NAMALWA (cell line): ENCODE results near the gene POP5.
"Not testable (repeated sequence)": the region's sequence is repeated elsewhere in the genome, so short reads cannot be mapped to it uniquely, and the experiment has no call there.

Experiments
- DNase-seq: peaks from one replicate; pipeline ENCODE4 v3.0.0-alpha.2; 2015; ENCODE audit warnings: low spot score

The POP5 gene, protein sequence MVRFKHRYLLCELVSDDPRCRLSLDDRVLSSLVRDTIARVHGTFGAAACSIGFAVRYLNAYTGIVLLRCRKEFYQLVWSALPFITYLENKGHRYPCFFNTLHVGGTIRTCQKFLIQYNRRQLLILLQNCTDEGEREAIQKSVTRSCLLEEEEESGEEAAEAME

GRCh38 chr12:120580787-120581723, at the start of gene POP5:
TSS of gene POP5 (minus strand) at chr12:120581402. CDS start at chr12:120581362, 40 bp downstream.
- peak; percentile 99 for DNase-seq

DNA sequence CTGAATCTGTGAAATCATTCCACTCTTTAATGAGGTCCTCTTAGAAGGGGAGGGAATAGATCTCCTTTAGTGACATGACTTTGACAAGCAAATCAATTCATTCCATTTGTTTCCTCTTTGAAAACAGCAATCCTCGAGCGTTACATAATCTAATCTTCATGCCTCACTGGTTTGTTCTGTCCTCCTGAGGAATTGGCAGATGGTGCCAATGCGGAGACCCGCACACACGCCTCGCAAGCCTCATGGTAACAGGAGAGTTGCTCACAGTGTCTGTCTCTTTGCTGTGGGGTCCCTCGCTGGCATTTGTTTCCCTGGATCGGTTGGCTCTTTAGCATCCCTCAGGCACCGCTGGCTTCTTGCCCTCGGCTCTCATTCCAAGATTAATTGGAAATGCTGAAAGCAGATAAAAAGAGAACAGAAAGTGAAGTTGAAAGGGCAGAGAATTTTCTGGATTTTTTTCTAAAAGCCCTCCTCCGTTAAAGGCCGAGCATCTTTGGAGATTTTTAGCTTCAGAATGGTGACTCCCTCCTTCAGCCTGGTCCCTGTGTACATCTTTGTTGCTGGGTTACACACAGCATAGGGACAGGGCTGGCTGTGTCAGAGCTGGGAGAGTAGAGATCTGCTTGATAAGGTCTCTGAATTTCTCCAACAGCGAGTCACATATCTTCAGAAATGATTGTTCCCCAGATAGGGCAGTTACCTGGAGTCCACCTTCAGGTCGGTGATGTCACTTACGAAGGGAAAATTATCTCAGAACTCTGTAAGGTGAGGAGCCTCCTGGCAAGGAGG, 49.1 kb upstream of the POP5 start:
- DNase-seq = no peak

DNA sequence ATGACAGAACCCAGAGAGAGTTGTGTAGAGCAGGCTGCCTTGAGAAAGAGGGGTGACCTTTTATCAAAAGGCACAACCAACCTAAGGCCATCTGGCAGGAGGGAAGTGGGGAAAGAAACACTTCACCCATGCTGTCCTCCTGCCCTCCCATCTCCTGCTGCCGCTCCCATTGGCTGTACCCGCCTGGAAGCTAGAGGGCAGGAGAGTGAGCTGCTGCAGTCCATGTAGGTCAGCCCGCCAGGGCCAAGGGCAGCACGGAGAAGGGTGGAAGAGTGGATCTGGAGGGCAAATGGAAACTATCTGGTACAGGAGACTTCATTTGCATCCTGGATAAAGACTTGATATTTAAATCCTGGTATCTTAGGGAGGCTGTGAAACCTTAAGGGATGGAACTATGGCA, 47.7 kb upstream of the POP5 start:
- no peak for DNase-seq

DNA sequence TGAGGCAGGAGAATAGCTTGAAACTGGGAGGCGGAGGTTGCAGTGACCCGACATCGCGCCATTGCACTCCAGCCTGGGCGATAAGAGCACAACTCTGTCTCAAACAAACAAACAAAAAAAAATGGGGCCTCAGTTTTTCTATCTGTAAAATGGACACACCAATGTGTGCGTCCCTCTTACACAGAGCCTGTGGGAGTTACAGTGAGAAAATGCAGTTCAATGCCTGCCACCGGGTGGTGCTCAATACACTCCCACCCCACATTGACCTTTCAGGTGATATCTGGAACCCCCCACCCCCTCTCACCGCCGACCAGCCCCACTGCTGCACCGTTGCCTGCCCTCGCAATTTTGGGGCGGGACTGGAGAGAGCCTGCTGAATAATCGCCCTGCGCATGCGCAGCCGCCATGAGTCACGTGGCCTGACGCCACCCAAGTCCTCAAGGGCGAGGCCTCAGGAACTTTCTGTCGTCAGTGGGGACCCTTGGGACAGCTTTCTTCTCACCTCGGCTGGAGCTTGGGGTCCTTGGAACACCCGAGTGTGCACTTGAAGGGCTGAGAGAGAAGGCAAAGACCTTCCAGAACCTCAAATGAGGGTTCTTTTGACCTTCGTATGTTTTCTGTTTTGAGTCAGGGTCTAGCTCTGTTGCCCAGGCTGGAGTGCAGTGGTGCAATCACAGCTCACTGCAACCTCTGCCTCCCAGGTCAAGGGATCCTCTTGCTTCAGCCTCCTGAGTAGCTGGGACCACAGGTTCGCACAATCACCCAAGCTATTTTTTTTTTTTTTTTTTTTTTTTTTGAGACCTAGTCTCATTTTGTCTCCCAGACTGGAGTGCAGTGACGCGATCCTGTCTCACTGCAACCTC, 44.6 kb upstream of the POP5 start:
- DNase-seq = peak; percentile 81

GRCh38 chr12:120620624-120621023, 39.4 kb upstream of the POP5 start:
- no peak for DNase-seq

DNA sequence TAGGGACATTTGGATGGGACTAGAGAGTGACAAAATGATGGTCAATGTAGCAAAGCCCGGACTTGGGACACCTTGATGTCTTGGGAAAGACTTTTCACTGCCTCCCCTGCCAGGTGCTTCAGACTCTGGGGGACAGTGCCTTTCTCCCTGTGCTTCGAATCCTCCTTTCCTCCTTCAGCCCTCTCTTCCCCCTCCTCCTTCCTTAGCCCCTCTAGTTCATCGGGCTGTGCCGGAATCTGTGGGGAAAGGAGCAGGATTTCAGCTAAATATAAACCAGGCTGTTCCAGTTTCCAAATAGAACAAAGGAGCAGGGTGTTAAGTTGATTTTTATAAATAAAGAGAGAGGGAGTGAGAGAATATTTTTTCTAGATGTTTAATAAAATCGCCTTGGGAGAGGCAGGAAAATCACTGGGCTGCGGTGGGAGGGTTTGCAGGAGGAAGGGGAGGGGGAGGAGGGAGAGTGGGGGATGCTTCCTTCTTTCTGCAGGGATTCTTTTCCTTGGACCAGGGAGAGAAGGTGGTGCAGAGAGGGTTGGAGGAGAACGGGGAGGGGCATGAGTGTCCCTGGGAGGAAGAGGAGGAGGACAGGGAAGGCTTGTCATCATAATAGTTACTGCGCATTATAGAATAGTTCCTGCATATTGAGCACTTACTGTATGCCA, 37.9 kb upstream of the POP5 start:
- DNase-seq = no peak

DNA sequence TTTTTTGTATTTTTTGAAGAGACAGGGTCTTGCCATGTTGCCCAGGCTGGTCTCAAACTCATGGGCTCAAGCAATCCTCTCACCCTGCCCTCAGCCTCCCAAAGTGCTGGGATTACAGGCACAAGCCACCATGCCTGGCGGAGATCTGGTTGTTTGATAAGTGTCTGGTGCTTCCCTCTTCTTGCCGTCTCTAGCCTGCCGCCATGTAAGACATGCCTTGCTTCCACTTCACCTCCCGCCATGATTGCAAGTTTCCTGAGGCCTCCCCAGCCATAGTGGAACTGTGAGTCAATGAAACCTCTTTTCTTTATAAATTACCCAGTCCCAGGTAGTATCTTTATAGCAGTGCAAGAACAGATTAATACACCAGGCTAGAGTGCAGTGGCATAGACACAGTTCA, 36.6 kb upstream of the POP5 start:
- not testable (repeated sequence) for DNase-seq

DNA sequence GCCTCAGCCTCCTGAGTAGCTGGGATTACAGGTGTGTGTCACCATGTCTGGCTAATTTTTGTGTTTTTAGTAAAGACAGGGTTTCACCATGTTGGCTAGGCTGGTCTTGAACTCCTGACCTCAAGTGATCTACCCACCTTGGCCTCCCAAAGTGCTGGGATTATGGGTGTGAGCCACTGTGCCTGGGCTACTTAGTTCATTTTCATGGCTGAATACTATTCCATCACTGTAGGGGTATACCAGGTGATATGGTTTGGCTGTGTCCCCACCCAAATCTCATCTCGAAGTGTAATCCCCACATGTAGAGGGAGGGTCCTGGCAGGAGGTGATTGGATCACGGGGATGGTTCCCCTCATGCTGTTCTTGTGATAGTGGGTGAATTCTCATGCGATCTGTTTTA, 36.0 kb upstream of the POP5 start:
- DNase-seq = not testable (repeated sequence)

DNA sequence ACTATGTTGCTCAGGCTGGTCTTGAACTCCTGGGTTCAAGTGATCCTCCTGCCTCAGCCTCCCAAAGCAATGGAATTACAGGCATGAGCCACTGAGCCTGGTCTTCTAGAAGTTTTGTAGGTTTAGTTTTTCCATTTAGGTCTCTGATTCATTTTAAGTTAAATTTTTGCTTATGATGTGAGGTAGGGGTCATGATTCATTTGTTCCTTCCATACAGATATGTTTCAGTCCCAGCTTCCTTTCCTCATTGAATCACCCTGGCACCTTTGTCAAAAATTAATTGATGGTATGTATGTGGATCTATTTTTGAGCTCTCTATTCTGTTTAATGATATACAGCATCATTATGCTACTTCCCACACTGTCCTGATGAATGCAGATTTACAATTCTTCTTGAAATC, 33.6 kb upstream of the POP5 start:
- no peak for DNase-seq

DNA sequence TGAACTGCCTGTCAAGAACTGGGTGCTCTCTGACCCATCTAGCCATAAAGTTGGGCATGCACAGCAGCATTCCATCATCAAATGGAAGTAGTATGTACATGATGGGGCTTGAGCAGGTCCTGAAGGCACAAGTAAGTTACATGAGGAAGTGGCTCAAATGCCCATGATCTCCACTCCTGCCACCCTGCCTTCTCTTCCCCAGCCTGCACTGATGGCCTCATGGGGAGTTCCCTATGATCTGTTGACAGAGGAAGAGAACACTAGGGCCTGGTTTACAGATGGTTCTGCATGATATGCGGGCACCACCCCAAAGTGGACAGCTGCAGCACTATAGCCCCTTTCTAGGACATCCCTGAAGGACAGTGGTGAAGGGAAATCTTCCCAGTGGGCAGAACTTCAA, 30.3 kb upstream of the POP5 start:
- DNase-seq = not testable (repeated sequence)

DNA sequence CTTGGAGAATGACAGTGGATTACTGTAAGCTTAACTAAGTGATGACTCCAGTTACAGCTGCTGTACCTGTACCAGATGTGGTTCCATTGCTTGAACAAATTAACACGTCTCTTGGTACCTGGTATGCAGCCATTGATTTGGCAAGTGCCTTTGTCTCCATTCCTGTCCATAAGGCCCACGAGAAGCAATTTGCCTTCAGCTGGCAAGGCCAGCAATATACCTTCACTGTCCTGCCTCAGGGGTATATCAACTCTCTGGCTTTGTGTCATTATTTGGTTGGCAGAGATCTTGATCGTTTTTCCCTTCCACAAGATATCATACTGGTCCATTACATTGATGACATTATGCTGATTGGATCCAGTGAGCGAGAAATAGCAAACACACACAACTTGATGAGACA, 29.4 kb upstream of the POP5 start:
- no peak for DNase-seq

- not testable (repeated sequence) for DNase-seq
Observed at GRCh38 chr12:120602416-120602815, 21.2 kb upstream of the POP5 start.

DNA sequence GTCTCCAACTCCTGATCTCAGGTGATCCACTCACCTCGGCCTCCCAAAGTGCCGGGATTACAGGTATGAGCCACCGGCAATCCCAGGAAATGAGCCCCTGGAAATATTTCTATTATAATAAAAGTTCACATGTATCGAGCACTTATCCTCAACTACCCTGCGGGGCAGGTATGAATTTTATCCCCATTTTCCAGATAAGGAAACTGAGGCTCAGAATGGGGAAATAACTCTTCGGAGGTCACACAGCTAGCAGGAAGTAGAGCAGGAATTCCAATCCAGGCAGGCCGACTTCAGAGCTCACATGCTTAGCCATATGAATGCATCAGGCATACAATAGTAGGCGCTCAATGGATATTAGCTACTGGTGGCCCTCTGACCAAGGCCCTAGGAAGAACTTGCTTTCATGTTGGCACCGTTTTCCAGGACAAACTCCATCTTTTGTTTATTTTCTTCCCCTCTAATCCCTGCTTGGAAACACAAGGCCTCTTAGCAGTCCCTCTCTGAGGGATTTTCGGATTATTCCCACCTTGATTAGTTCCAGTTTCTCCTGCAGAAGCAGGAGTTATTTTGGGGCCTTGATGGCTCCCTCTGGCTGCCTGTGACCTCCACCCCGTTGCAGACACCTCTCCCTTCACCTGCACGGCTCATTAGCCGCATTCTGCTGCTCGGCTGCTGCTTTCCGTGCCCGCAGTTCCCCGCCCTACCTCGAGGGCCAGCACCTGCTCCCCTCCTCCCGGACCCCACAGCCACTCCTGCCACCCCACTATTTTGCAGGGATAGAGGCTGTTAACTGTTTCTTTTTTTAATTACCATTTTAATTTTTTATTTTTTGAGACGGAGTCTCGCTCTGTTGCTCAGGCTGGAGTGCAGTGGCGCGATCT, 18.7 kb upstream of the POP5 start:
- no peak for DNase-seq

DNA sequence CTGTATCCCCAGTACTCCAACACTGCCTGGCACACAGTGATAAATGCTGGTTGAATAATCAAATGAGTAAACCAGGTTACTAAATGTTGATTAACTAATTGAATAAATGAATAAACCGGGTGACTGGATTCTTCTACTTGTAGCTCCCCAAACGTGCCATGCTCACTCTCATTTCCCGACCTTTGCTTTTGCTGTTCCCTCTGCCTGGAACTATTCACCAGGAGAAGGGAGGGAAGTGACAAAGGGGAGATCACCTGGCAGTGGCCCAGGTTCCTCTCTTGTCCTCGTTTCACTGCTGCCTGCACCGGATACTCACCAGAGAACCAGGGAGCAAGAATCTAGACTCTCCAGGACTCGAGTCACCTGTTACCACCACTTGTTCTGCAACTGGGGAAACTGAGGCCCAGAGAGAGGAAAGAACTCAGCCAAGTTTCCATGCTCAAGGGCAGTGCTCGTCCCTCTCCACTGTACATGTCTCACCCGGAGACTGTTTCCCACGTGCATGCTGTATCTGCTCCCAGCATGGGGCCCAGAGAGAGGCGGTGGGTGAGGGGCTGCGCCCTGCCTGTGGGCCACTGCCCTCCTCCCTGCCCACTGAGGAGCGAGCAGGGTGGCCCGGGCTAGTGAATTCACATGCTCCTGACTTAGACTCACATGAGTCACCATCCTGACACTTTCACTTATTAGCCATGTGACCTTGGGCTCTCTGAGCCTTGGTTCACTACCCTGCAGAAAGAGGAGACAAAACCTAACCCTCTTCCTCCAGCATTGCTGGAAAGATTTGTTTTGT, 17.7 kb upstream of the POP5 start:
- DNase-seq = no peak

DNA sequence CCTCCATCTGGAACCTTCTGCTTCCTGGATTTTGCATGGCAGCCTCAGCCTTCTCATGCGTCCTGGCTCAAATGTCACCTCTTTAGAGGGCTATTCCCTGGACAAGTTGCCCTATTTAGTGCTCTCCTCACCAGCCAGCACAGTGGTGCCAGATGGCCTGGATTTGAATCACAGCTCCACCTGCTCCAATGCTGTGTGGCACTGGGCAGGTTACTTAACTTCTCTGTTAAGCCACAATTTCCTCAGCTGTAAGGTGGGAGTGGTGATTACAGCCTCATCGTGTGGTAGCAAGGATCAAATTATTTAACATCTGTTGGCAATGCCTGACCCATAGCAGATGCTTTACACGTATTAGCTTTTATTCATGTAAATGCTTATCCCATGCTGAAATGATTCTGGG, 16.7 kb upstream of the POP5 start:
- DNase-seq = no peak

- DNase-seq = no peak
Observed at GRCh38 chr12:120596901-120597300, 15.7 kb upstream of the POP5 start.

DNA sequence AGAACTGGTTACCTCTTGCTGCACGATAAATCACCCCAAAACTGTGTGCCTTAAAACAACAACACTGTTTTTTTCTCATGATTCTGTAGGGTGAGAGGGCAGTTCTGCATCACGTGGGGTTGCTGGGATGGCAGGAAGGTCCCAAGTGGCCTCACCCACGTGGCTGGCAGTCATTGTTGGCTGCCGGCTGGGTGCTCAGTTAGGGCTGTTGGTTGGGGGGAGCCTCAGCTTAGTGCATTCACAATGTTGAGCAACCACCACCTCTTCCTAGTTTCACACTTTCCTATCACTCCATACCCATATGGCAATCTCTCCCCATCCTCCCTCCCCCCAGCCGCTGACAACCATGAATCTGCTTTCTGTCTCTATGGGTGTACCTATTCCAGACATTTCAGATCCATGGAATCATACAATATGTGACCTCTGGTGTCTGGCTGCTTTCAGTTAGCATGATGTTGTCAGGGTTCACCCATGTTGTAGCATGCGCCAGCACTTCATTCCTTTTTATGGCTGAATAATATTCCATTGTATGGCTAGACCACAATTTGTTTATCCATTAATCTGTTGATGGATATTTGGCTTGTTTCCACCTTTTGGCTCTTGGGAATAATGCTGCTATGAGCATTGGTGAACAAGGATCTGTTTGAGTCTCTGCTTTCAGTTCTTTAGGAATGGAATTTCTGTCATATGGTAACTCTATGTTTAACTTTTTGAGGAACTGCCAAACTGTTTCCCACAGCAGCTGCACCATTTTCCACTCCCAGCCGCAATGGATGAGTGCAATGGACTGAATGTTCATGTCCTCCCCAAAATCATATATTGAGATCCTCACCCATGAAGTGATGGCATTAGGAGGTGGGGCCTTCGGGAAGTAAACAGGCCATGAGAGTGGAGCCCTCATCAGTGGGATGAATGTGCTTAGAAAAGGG, 11.2 kb upstream of the POP5 start:
- DNase-seq = no peak

DNA sequence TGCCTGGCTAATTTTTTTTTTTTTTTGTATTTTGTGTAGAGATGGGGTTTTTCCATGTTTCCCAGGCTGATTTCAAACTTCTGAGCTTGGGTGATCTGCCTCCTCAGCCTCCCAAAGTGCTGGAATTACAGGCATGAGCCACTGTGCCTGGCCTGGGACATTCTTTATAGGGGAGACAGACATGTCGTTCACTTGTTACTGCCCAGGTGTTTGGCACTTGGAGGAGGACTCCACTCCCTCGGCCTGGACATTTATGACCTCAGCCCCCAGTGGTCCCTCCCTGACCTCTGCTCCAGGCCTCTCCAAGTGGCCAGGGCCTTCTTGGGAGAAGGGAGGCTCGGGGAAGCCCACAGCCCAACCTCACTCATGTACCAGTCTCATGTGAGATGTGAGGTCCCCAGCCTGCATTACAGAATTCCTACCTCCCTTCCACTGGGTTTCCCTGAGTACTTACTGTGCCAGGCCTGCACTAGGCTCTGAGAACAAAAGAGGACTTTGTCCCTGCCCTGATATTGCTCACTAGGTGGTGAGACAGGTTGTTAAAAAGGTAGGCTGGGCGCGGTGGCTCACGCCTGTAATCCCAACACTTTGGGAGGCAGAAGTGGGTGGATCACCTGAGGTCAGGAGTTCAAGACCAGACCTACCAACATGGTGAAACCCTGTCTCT, 9.7 kb upstream of the POP5 start:
- DNase-seq = no peak
